H1 (cell line): ENCODE measurements around the gene STKLD1. TPM values are rescaled to one million over a fixed set of nuclear protein-coding genes. Genes with fewer than 3 reads are reported as not detected.

Experiments
- CTCF ChIA-PET: fragments of 300-600 bp; sonication (Branson Sonifier 250); formaldehyde crosslinking; loops from one replicate; lab custom pipeline; 2021; ENCODE audit not compliant: partially characterized antibody; lab: Charles Lee
- POLR2A ChIA-PET: fragments of 300-600 bp; sonication (Branson Sonifier 250); formaldehyde crosslinking; loops from one replicate; lab custom pipeline; 2021; ENCODE audit warnings: inconsistent platforms; ENCODE audit not compliant: partially characterized antibody; lab: Charles Lee
- DNase-seq, 2 experiments: peaks; one replicate each; pipeline versions ENCODE4 v3.0.0 to v3.0.0-alpha.2; 2010 to 2022; ENCODE audit warnings: low spot score in 2 of 2, low read depth in 1 of 2, mixed read lengths in 1 of 2
- FAIRE-seq: peaks from 2 replicates; lab custom pipeline; 2011; peaks lifted over from hg19 to GRCh38; lab: Jason Lieb, UNC
- H2AFZ ChIP-seq: 2 replicates; pipeline ENCODE4 v1.8.1; 2012; ENCODE audit warnings: low read length, inconsistent platforms
- H2AK5ac ChIP-seq: 2 replicates; pipeline ENCODE4 v1.6.1; 2013; ENCODE audit warnings: low read depth, low read length
- H2BK120ac ChIP-seq: replicated peaks from 2 replicates; pipeline ENCODE3; 2013; ENCODE audit warnings: low read depth, low read length, inconsistent platforms
- H2BK12ac ChIP-seq: 2 replicates; pipeline ENCODE4 v1.6.1; 2013; ENCODE audit warnings: low read depth, low read length
- H2BK15ac ChIP-seq: 2 replicates; pipeline ENCODE4 v1.6.1; 2013; ENCODE audit warnings: low read length
- H2BK20ac ChIP-seq: 2 replicates; pipeline ENCODE4 v1.6.1; 2013; ENCODE audit warnings: low read length
- H2BK5ac ChIP-seq: 2 replicates; pipeline ENCODE4 v1.6.1; 2013; ENCODE audit warnings: low read depth, low read length
- H3K14ac ChIP-seq: 2 replicates; pipeline ENCODE4 v1.6.1; 2013; ENCODE audit warnings: inconsistent platforms; ENCODE audit not compliant: insufficient read length
- H3K18ac ChIP-seq: 2 replicates; pipeline ENCODE4 v1.6.1; 2013; ENCODE audit warnings: low read length; ENCODE audit errors: extremely low read depth
- H3K23ac ChIP-seq: 2 replicates; pipeline ENCODE4 v1.6.1; 2013; ENCODE audit warnings: inconsistent platforms; ENCODE audit not compliant: insufficient read length
- H3K23me2 ChIP-seq: 2 replicates; pipeline ENCODE4 v1.6.1; 2013; ENCODE audit warnings: low read depth, low read length
- H3K27ac ChIP-seq: 2 replicates; pipeline ENCODE4 v1.6.1; 2011; ENCODE audit warnings: low read depth, low read length, inconsistent platforms
- H3K27me3 ChIP-seq, 4 experiments: replicated peaks in 1 of 4; 1 replicate in 1 of 4; 2 replicates in 3 of 4; pipeline versions ENCODE4 v1.6.1 to v1.8.1; 2011 to 2013; ENCODE audit warnings: low read length in 3 of 4, mild to moderate bottlenecking in 3 of 4, inconsistent platforms in 2 of 4, mixed read lengths in 2 of 4, moderate library complexity in 1 of 4; ENCODE audit not compliant: control insufficient read depth in 3 of 4, insufficient read depth in 3 of 4; ENCODE audit errors: extremely low read depth in 1 of 4
- H3K36me3 ChIP-seq, 4 experiments: 2 replicates each; pipeline versions ENCODE4 v1.6.1 to v1.8.1; 2011 to 2013; ENCODE audit warnings: mild to moderate bottlenecking in 4 of 4, low read length in 3 of 4, moderate library complexity in 2 of 4, control low read depth in 1 of 4, inconsistent platforms in 1 of 4; ENCODE audit not compliant: insufficient read depth in 4 of 4, control insufficient read depth in 2 of 4
- H3K4ac ChIP-seq: replicated peaks from 2 replicates; pipeline ENCODE3; 2013; ENCODE audit warnings: low read length, low read depth, mixed read lengths, inconsistent platforms; ENCODE audit not compliant: insufficient read length
- H3K4me1 ChIP-seq, 4 experiments: replicated peaks in 1 of 4; 1 replicate in 1 of 4; 2 replicates in 3 of 4; pipeline versions ENCODE4 v1.6.1 to v1.8.1; 2011 to 2013; ENCODE audit warnings: low read length in 3 of 4, inconsistent platforms in 2 of 4, mixed read lengths in 1 of 4; ENCODE audit not compliant: insufficient read depth in 4 of 4, control insufficient read depth in 3 of 4
- H3K4me2 ChIP-seq, 2 experiments: 2 replicates each; pipeline versions ENCODE4 v1.6.1 to v1.8.1; 2011 to 2013; ENCODE audit warnings: low read depth in 2 of 2, low read length in 2 of 2, control low read depth in 1 of 2, inconsistent platforms in 1 of 2, mild to moderate bottlenecking in 1 of 2; ENCODE audit not compliant: insufficient read depth in 1 of 2
- H3K4me3 ChIP-seq, 4 experiments: fragments of 200-600, 300-600 bp in 1 of 4; sonication (generic), shearing (Covaris generic), sonication (Bioruptor Twin) in 1 of 4; 2 replicates each; pipeline versions ENCODE4 v1.5.1 to v1.8.1; 2011 to 2016; ENCODE audit warnings: low read length in 4 of 4, low read depth in 3 of 4, control low read depth in 2 of 4, inconsistent platforms in 2 of 4, mild to moderate bottlenecking in 2 of 4, mixed read lengths in 1 of 4, moderate library complexity in 1 of 4; ENCODE audit not compliant: insufficient read depth in 2 of 4; ENCODE audit errors: extremely low read depth in 1 of 4
- H3K56ac ChIP-seq: replicated peaks from 2 replicates; pipeline ENCODE3; 2013; ENCODE audit warnings: low read depth, mild to moderate bottlenecking, mixed read lengths, low read length, inconsistent platforms; ENCODE audit not compliant: insufficient read length
- H3K79me1 ChIP-seq: 2 replicates; pipeline ENCODE4 v1.6.1; 2013; ENCODE audit warnings: low read depth, low read length, control low read depth
- H3K79me2 ChIP-seq, 2 experiments: 2 replicates each; pipeline versions ENCODE4 v1.6.1 to v1.8.1; 2012 to 2013; ENCODE audit warnings: low read length in 2 of 2, mild to moderate bottlenecking in 2 of 2, inconsistent platforms in 1 of 2; ENCODE audit not compliant: insufficient read depth in 2 of 2, control insufficient read depth in 1 of 2
- H3K9ac ChIP-seq, 4 experiments: replicated peaks in 1 of 4; 1 replicate in 1 of 4; 2 replicates in 3 of 4; pipeline versions ENCODE4 v1.6.1 to v1.8.1; 2011 to 2013; ENCODE audit warnings: low read depth in 3 of 4, low read length in 3 of 4, control low read depth in 2 of 4, mild to moderate bottlenecking in 2 of 4, moderate library complexity in 2 of 4, inconsistent platforms in 1 of 4; ENCODE audit errors: extremely low read depth in 1 of 4
- H3K9me3 ChIP-seq, 2 experiments: 2 replicates each; pipeline versions ENCODE4 v1.6.1 to v1.8.1; 2012 to 2013; ENCODE audit warnings: mild to moderate bottlenecking in 2 of 2, moderate library complexity in 2 of 2, control low read depth in 1 of 2, inconsistent platforms in 1 of 2, low read depth in 1 of 2, low read length in 1 of 2, mixed read lengths in 1 of 2; ENCODE audit not compliant: insufficient read depth in 2 of 2
- H4K20me1 ChIP-seq, 2 experiments: replicated peaks in 1 of 2; 2 replicates each; pipeline versions ENCODE3 to v1.8.1; 2011 to 2013; ENCODE audit warnings: inconsistent platforms in 2 of 2, low read length in 2 of 2, mild to moderate bottlenecking in 1 of 2; ENCODE audit not compliant: insufficient read depth in 2 of 2, control insufficient read depth in 1 of 2
- H4K5ac ChIP-seq: 2 replicates; pipeline ENCODE4 v1.6.1; 2013; ENCODE audit warnings: low read length, low read depth, mixed read lengths, inconsistent platforms; ENCODE audit not compliant: insufficient read length
- H4K8ac ChIP-seq: 2 replicates; pipeline ENCODE4 v1.8.0; 2013; ENCODE audit warnings: mild to moderate bottlenecking, moderate library complexity, low read length, inconsistent platforms; ENCODE audit not compliant: insufficient read depth; ENCODE audit errors: extremely low read depth
- H4K91ac ChIP-seq: replicated peaks from 2 replicates; pipeline ENCODE3; 2013; ENCODE audit warnings: low read length, mixed read lengths, inconsistent platforms; ENCODE audit not compliant: insufficient read length
- CHD2 ChIP-seq: IDR thresholded peaks from 2 replicates; pipeline ENCODE4 v1.6.1; 2012; ENCODE audit warnings: low read length, improper control_type of control experiment
- WGBS, 2 experiments: shearing (Covaris generic) in 1 of 2; methylation state at CpG; one replicate each; pipeline versions ENCODE4 v1.1.6 to v1.1.7; 2013 to 2015; ENCODE audit warnings: low lambda C conversion rate in 2 of 2, mixed read lengths in 2 of 2, inconsistent platforms in 1 of 2, low coverage in 1 of 2, missing lambda C conversion rate in 1 of 2; ENCODE audit not compliant: insufficient replicate concordance in 2 of 2, insufficient coverage in 1 of 2, insufficient read length in 1 of 2; ENCODE audit errors: extremely low coverage in 1 of 2, missing lambda C conversion rate in 1 of 2; 5-methylcytosine and 5-hydroxymethylcytosine counted together
- polyA plus RNA-seq, 7 experiments: library from polyadenylated mRNA; depleted of rRNA in 3 of 7; stranded (reverse) in 5 of 7; unstranded in 2 of 7; fragments of >200 nt in 5 of 7; fragments of 200-250 nt in 2 of 7; gene quantifications; 1 replicate in 5 of 7; 2 replicates in 1 of 7; 4 replicates in 1 of 7; pipeline versions ENCODE4 v1.2.1 to v1.2.3, GENCODE V29; 2011 to 2013; ENCODE audit warnings: missing spikeins in 2 of 7, mixed read lengths in 2 of 7
- total RNA-seq: library from RNA; stranded (reverse); fragmentation: NEBNext Ultra II Directional; extraction: Animal tissue kit (Norgen Biotek cat#: 25700); gene quantifications from 2 replicates; pipeline ENCODE4 v1.2.1, GENCODE V29; 2021

Gene STKLD1
- total and polyA plus RNA-seq, 2 of the 8 experiments (the other 6 are each of a cell fraction or from before 2014, with no cell fraction given): 0.26 TPM; not detected in 1

DNA sequence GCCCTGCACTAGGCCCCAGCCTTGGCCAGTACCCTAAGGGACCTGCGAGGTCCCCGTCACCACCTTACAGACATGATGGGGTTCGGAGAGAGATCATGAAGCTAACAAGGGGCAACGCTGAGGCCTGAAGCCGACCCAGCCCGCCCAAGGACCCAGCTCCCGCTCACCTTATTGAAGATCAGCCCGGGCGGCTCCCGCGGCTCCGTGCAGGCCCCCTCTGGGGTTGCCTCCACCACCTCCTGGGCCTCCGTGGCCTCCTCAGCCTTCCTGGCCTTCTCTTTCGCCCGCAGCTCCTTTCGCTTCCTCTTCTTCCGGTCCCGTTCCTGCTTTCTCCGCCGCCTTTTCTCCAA lies 43.8 kb upstream of the STKLD1 start:
- FAIRE-seq (no peak), DNase-seq (no peak)
- Histone ChIP-seq H3K79me2 (peaks cover 0 to 15% of the 10 kb centered on the region in 2 experiments; a peak in 2 of 4 replicates), H3K56ac (no peak overlapping the region), H3K18ac (no peak overlapping the region), H3K9ac (no peak overlapping the region), H2AK5ac (no peak overlapping the region), H3K23me2 (peaks cover 7% of the 10 kb centered on the region; the same call in 1 of the 2 replicates), H2BK20ac (no peak overlapping the region), H3K14ac (no peak overlapping the region), H3K4ac (no peak overlapping the region), H3K9me3 (no peaks in the 10 kb centered on the region), H4K5ac (no peak overlapping the region), H3K4me2 (no peak overlapping the region), H3K4me1 (peaks cover 0 to 9% (median 2%) of the 10 kb centered on the region in 4 experiments; a peak in 1 of 7 replicates), H2BK5ac (no peak overlapping the region), H3K23ac (no peak overlapping the region), H2BK15ac (no peak overlapping the region), H4K8ac (no peak overlapping the region), H3K27ac (no peak overlapping the region), H3K27me3 (no peaks in the 10 kb centered on the region), H2AFZ (no peak overlapping the region), H2BK12ac (no peak overlapping the region), H3K4me3 (no peak overlapping the region), H3K36me3 (peaks cover 20 to 43% (median 35%) of the 10 kb centered on the region in 4 experiments), H4K91ac (no peak overlapping the region), H3K79me1 (peaks cover 10% of the 10 kb centered on the region), H4K20me1 (peaks cover 4 to 16% of the 10 kb centered on the region in 2 experiments), H2BK120ac (no peak overlapping the region)
- POLR2A ChIA-PET: interaction anchor here (1.2 to 7.3 kb wide), 6 partner anchors 8 to 150 kb away, joined by 3 to 120 read pairs (median 7); partner anchors contain the start of genes MED22 and RPL7A
- WGBS, 2 experiments: 89% methylated on average over 18 of the region's 20 CpGs; no CpG with 5 or more reads in 1 of the 2 experiments
- CTCF ChIA-PET: interaction anchor here (0.6 to 7.0 kb wide), 10 partner anchors 10 to 155 kb away, joined by 3 to 123 read pairs (median 4); no protein-coding TSS in a partner anchor
- TF ChIP-seq CHD2: no peak
